ENCODE measurements around the gene CASP10. TPM values are rescaled to one million over a fixed set of nuclear protein-coding genes. Genes with fewer than 3 reads are reported as not detected.

CASP10 gene
- total and polyA plus RNA-seq, 9 of the 15 experiments (the other 6 are each of a cell fraction or from before 2014, with no cell fraction given): 7.1 to 20.4 (median 10.8) TPM

- intact Hi-C loops (cut with micrococcal nuclease): no loop called here
- WGBS (ENCODE audit: insufficient coverage, low coverage, missing lambda C conversion rate): 80% methylated on average over 2 of the region's 3 CpGs
- no peaks in the 10 kb centered on the region for H3K79me2 ChIP-seq (ENCODE audit: control insufficient read depth, insufficient read depth, low read length)
- FAIRE-seq (no peak), ATAC-seq (no peak), DNase-seq (ENCODE audit: extremely low read depth in 1 of 4, low spot score in 3 of 4) (no peak)
- in situ Hi-C loops (cut with MboI): loop anchor here (25.0 kb wide), 1 partner anchor 1243 kb away; the partner anchor contains the start of genes MAIP1 and TYW5
- no peaks in the 10 kb centered on the region for H3K9me1 ChIP-seq (ENCODE audit: control insufficient read depth, insufficient read depth, low read length)
- peaks cover 29% of the 10 kb centered on the region for H3K36me3 ChIP-seq (ENCODE audit: control insufficient read depth, insufficient read depth, low read length)
- H3K27me3 ChIP-seq (ENCODE audit: control insufficient read depth in 2 of 2, insufficient read depth in 2 of 2, low read length in 2 of 2): no peaks in the 10 kb centered on the region
- no TSS peak for BruUV-seq (replicated peaks)
- ChIA-PET CTCF (ENCODE audit: low intra/inter-chr PET ratio) (no interaction called here), POLR2A (no interaction called here)
- no peak overlapping the region for H3K27ac ChIP-seq (ENCODE audit: extremely low read depth, low read depth, low read length)
- no peaks in the 10 kb centered on the region for H3K9me3 ChIP-seq (replicated peaks; ENCODE audit: control insufficient read depth, insufficient read depth, low read depth, low read length)
- no peak for TF ChIP-seq ZBTB49 (CRISPR knock-in tag; IDR thresholded peaks at IDR 0.05; ENCODE audit: borderline replicate concordance)
- no peak for TF ChIP-seq CHCHD3 (CRISPR knock-in tag; IDR thresholded peaks at IDR 0.05)
- TF ChIP-seq ZNF253 (CRISPR knock-in tag; conservative IDR thresholded peaks at IDR 0.05): no peak
- TF ChIP-seq NFXL1 (CRISPR knock-in tag; IDR thresholded peaks at IDR 0.05): no peak
- H3K4me1 ChIP-seq (replicated peaks in 1 of 2; ENCODE audit: control insufficient read depth in 2 of 2, insufficient read depth in 2 of 2, low read length in 2 of 2): no peaks in the 10 kb centered on the region
- no peak overlapping the region for H2AFZ ChIP-seq (ENCODE audit: low read depth, low read length)
- no peak overlapping the region for H3K4me3 ChIP-seq
- H3K9ac ChIP-seq (ENCODE audit: insufficient read depth in 1 of 2, low read depth in 2 of 2, low read length in 2 of 2): no peak overlapping the region
- no peaks in the 10 kb centered on the region for H4K20me1 ChIP-seq (replicated peaks; ENCODE audit: control insufficient read depth, insufficient read depth, low read length)
- no peak overlapping the region for H3K4me2 ChIP-seq (ENCODE audit: insufficient read depth, low read length)
Observed at GRCh38 chr2:201205515-201205849, 22.5 kb downstream of the CASP10 start.

All from K562 (cell line).